Hepatocyte (in vitro differentiated cells): ENCODE data around the gene STK39.

Experiments
- CTCF ChIP-seq: fragments of 200-600 bp; sonication (generic); IDR thresholded peaks from 2 replicates; pipeline ENCODE4 v1.5.1; 2016; ENCODE audit warnings: antibody characterized with exemption, mild to moderate bottlenecking; ENCODE audit not compliant: poor library complexity
- EZH2 ChIP-seq: fragments of 200-600 bp; sonication (generic); IDR thresholded peaks from 2 replicates; pipeline ENCODE4 v1.6.1; 2016; ENCODE audit warnings: antibody characterized with exemption, mild to moderate bottlenecking, borderline replicate concordance

- TF ChIP-seq CTCF (no peak), EZH2 (no peak)
These were observed 37.0 kb downstream of the STK39 start for GRCh38 chr2:168210216-168210894.
